Muscle layer of duodenum (tissue), 2 donors: ENCODE results near the gene MFF.
"Not testable (repeated sequence)": the region's sequence is repeated elsewhere in the genome, so short reads cannot be mapped to it uniquely, and the experiment has no call there.

Source experiments
- H3K27ac ChIP-seq: one replicate; pipeline ENCODE4 v1.7.0; 2013; ENCODE audit warnings: mild to moderate bottlenecking, low read length
- H3K27me3 ChIP-seq: one replicate; pipeline ENCODE4 v1.7.0; 2013; ENCODE audit warnings: low read depth, mild to moderate bottlenecking, control low read depth, low read length
- H3K36me3 ChIP-seq, 2 donors: one replicate each; pipeline ENCODE4 v1.7.0; 2013; ENCODE audit warnings: low read length in 2 of 2, control low read depth in 1 of 2, mild to moderate bottlenecking in 1 of 2; ENCODE audit not compliant: insufficient read depth in 2 of 2, control insufficient read depth in 1 of 2
- H3K4me1 ChIP-seq, 2 donors: one replicate each; pipeline ENCODE4 v1.7.0; 2013; ENCODE audit warnings: low read length in 2 of 2, mild to moderate bottlenecking in 2 of 2, control low read depth in 1 of 2, moderate library complexity in 1 of 2; ENCODE audit not compliant: insufficient read depth in 2 of 2, control insufficient read depth in 1 of 2
- H3K4me3 ChIP-seq, 2 donors: one replicate each; pipeline ENCODE4 v1.7.0; 2013; ENCODE audit warnings: low read length in 2 of 2, low read depth in 1 of 2, mild to moderate bottlenecking in 1 of 2
- H3K9me3 ChIP-seq, 2 donors: one replicate each; pipeline ENCODE4 v1.7.0; 2013; ENCODE audit warnings: low read length in 2 of 2, control low read depth in 1 of 2, mild to moderate bottlenecking in 1 of 2; ENCODE audit not compliant: control insufficient read depth in 1 of 2
- donor health status: healthy.

The MFF gene

DNA sequence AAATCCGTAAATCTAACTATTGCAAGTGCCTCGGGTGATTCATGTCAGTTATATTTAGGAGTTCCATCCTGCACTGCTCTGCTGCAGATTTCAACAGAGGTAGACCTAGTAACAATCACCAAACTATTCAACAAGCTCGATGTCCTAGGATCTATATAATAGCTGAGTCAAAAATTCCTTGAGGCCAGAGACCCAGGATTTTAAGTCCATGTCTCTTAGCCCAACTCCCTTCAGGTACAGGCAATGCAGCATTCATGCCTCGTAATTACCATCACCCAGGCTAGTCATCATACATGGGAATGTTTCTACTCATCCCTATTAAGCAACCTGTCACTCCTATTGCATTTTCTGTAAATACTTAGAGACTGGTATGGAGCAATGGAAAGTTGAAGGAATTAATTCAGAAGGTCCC lies 53.3 kb downstream of the MFF start:
- H3K4me1 ChIP-seq: no peaks in the 10 kb centered on the region
- peak overlapping the region in 1 of 2 donors; percentile 43 for H3K4me3 ChIP-seq
- H3K36me3 ChIP-seq: no peaks in the 10 kb centered on the region
- no peaks in the 10 kb centered on the region for H3K9me3 ChIP-seq
- peak overlapping the region; percentile 67 for H3K27ac ChIP-seq
- H3K27me3 ChIP-seq: no peaks in the 10 kb centered on the region

DNA sequence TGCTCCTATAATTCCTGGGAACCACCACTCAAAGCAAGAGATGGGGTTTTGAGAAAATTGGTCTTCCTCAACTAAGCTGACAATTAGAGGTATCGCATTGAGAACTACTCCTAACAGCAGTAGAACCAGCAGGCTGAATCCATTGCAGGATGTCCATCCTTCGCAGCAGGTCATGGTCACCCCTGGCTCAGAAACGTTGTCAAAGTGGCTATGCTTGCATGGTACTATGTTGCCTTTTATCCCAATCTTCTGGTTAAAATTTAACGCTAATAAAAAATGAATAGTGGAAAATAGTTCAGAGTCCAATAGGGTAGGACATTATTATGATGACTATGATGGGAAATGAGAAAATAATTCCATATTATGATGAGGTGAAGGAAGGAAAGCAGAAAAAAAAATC lies 54.0 kb downstream of the MFF start, which contains the start of gene TM4SF20:
Gene TM4SF20, minus strand, starts transcription at position 212 of the 400 bp plus-strand sequence. Its CDS starts 38 bp downstream, at position 174.
- no peaks in the 10 kb centered on the region for H3K36me3 ChIP-seq
- H3K27ac ChIP-seq: peak within 1 kb of the TSS; percentile 67
- no peaks in the 10 kb centered on the region for H3K4me1 ChIP-seq
- no peaks in the 10 kb centered on the region for H3K27me3 ChIP-seq
- H3K4me3 ChIP-seq: peak within 1 kb of the TSS in 1 of 2 donors; percentile 43
- no peaks in the 10 kb centered on the region for H3K9me3 ChIP-seq

DNA sequence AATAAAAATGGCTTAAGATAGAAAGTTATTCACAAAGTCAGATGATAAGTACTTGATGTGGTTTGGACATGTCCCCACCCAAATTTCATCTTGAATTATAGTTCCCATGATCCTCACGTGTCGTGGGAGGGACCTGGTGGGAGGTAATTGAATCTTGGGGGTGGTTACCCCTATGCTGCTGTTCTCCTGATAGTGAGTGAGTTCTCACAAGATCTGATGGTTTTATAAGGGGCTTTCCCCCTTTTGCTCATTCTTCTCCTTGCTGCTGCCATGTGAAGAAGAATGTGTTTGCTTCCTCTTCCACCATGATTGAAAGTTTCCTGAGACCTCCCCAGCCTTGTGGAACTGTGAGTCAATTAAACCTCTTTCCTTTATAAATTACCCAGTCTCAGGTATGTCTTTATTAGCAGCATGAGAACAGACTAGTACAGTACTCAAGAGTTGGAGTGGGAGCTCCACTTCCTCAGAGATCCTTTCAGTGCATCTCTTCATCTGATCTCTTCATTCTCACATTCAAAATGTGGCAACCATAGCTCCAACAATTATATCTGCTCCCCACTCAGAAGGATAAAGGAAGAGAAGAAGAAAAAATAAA lies 57.3 kb downstream of the MFF start:
- H3K27me3 ChIP-seq, H3K27ac ChIP-seq, H3K9me3 ChIP-seq, H3K36me3 ChIP-seq, H3K4me1 ChIP-seq, H3K4me3 ChIP-seq: not testable (repeated sequence)

DNA sequence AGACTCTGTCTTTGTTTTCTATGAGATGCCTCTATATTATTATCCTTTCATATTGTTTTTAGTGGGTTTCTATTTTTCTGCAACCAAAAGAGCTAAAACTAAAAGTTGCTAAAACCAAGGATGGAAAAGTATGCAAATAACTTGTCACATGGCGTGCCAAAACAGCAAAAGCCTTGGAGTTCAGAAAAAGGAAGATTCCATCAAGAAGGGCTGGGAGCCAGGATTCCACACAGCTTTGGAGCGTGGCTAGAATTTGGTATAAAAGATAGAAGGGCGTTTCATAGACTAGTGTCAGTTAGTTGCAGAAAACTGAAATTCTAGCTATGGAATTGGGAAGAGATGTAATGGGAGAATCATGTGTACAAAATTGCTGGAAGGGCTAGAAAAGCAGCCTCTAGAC lies 58.6 kb downstream of the MFF start:
- Histone ChIP-seq H3K27me3 (no peaks in the 10 kb centered on the region), H3K4me3 (no peak overlapping the region), H3K4me1 (no peaks in the 10 kb centered on the region), H3K36me3 (no peaks in the 10 kb centered on the region), H3K27ac (no peak overlapping the region), H3K9me3 (no peaks in the 10 kb centered on the region)

DNA sequence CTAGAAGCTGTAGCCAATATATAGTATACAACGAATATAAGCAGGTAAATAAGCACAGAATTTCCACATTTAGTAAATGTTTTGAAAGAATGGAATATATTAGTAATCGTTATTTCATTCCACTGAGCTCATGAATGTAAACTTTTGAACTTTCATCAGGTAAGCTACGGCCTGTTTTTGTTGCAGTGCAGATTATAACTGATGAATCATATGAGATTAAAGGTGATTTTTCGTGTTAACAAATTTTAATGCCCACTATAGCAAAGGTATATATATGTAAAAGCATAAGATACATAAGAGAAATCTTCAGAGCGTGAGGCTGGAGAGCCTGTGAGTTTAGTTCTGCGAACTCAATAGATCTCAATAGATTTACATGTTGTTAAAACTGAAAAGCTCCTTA lies 61.6 kb downstream of the MFF start:
- Histone ChIP-seq H3K9me3 (no peaks in the 10 kb centered on the region), H3K4me1 (no peaks in the 10 kb centered on the region), H3K27me3 (no peaks in the 10 kb centered on the region), H3K4me3 (no peak overlapping the region), H3K27ac (no peak overlapping the region), H3K36me3 (no peaks in the 10 kb centered on the region)

DNA sequence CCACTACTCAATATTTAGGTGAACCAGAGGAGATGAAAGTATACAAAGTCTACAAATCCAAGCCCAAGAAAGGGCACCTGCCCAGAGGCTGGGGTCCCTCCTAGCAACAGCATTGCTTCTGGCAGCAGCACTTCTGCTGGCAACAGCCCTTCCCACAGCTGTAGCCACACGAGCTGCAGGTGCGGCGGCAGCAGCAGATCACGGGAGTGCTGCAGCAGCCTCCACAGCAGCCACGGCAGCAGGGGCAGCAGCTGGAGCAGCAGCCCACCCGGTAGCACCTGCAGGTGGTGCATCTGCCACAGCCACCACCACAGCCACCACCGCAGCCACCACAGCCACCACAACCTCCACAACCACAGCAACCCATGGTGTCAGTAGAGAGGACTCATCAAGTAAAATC lies 62.5 kb downstream of the MFF start, which contains the start of gene SCYGR1:
Gene SCYGR1, minus strand, starts transcription at position 367 of the 400 bp plus-strand sequence. Its CDS starts 0 bp downstream, at position 367.
- not testable (repeated sequence) for H3K27ac ChIP-seq, H3K27me3 ChIP-seq, H3K4me3 ChIP-seq, H3K4me1 ChIP-seq, H3K9me3 ChIP-seq, H3K36me3 ChIP-seq

DNA sequence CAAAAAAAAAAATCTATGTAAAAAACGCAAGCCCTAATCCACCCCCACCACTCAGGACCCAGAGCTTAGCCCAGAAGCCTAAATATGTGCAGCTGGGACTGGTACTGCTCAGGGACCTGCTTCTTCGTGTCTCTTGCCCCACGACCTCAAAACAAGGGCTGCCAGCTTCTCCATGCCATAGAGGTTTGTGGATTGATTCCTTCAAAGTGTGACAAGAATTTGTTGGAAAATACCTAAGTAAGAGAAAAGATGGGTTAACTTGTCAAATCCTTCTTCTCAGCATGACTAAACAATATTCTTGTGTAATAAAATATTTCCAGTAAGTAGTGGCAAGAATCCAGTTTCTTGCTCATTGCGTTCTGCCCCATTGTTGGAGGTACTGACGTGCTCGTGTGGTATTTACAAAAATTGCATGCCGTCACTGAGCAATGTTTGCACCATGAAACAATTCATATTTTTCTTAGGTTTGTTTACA lies 63.5 kb downstream of the MFF start:
- no peaks in the 10 kb centered on the region for H3K4me1 ChIP-seq
- no peak overlapping the region for H3K4me3 ChIP-seq
- H3K36me3 ChIP-seq: no peaks in the 10 kb centered on the region
- H3K27me3 ChIP-seq: no peaks in the 10 kb centered on the region
- H3K27ac ChIP-seq: no peak overlapping the region
- no peaks in the 10 kb centered on the region for H3K9me3 ChIP-seq

DNA sequence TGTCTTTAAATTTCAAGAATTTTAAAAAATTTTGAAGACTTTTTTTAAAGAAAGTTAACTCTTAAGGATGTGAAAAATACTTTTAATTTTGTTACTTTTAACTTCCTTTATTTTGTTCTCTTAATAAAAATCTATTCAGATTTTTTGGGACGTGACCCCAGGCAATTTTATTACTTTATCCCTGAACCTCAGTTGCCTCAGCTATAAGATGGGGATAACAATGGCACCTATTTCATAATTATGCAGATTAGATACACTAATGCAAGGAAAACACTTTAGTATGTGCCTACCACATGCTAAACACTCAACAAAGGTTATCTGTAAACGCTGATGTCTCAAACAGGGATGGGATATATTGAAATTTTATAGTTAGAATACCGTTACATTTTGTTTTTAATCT lies 64.2 kb downstream of the MFF start:
- no peak overlapping the region for H3K27ac ChIP-seq
- no peaks in the 10 kb centered on the region for H3K9me3 ChIP-seq
- H3K4me1 ChIP-seq: no peaks in the 10 kb centered on the region
- H3K4me3 ChIP-seq: no peak overlapping the region
- H3K27me3 ChIP-seq: no peaks in the 10 kb centered on the region
- H3K36me3 ChIP-seq: no peaks in the 10 kb centered on the region

DNA sequence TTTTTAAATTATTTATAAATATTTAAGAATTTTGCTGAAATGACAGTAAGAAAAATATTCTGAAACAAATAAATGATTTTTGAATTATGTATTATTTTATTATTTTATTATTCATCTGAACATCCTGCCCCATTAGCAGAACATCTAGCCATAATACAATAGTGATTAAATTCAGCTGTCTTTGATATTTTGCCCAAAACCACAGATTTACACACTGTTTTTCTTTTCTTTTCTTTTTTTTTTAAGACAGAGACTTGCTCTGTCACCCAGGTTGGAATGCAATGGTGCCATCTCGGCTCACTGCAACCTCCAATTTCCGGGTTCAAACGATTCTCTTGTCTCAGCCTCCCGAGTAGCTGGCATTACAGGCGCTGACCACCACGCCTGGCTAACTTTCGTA lies 64.6 kb downstream of the MFF start:
- Histone ChIP-seq H3K4me1 (no peaks in the 10 kb centered on the region), H3K27ac (no peak overlapping the region), H3K36me3 (no peaks in the 10 kb centered on the region), H3K9me3 (no peaks in the 10 kb centered on the region), H3K4me3 (no peak overlapping the region), H3K27me3 (no peaks in the 10 kb centered on the region)

DNA sequence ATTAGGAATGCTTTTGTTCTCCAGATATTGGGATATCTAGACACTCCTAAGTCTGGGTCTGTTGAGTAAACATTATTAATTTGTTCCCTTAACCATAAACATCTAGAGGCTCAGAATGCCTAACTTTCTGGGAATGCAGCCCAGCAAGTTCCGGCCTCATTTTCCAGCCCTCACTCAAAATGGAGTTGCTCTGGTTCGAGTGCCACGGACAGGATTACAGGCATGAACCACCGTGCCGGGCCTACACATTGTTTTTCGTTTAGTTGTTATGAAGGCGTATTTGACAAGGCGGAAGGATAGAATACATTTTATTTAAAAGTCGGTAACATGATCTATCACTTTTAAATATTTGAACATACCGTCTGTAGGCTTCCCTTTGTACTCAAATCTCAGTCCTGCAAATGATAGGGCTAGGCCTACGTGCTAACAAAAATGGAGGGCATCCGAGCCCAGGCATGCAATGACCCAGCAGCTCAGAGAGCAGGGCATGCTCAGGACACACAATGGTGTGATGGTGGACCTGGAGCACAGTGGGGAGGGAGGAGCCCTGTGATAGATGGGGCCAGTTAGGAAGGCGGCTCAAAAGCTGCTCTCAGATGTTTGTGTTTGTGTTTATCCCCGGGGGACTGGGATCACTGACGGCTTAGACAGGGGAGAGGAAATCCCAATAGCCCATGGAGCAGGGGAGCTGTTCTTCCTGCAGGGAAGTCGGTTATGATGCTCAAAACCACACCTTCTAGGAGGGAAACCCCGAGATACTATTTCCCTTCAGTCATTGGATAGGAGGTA lies 65.6 kb downstream of the MFF start:
- Histone ChIP-seq H3K4me3 (no peak overlapping the region), H3K27me3 (no peaks in the 10 kb centered on the region), H3K36me3 (no peaks in the 10 kb centered on the region), H3K4me1 (no peaks in the 10 kb centered on the region), H3K27ac (no peak overlapping the region), H3K9me3 (no peaks in the 10 kb centered on the region)

DNA sequence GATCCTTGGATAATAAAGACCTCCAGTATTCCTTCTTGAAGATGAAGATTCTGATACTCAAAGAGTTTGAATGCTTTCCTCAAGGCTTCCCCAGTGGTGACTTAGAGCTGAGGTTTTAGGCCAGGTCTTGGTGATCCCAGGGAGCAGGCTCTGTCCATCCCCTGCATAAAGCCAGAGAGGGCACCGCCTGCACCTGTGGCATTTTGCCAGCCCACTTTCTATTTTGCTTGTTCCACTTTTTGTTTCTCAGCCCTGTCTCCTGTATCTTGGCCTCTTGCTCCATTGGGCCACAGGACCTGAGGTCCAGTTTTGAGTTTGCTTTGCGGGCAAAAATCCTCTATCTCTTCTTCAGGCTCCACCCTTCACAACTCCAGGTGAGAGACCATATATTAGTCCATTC lies 69.3 kb downstream of the MFF start:
- Histone ChIP-seq H3K27ac (no peak overlapping the region), H3K36me3 (no peaks in the 10 kb centered on the region), H3K9me3 (no peaks in the 10 kb centered on the region), H3K4me3 (no peak overlapping the region), H3K27me3 (no peaks in the 10 kb centered on the region), H3K4me1 (no peaks in the 10 kb centered on the region)
